Mammary epithelial cell (primary cell): ENCODE measurements around the gene LTBP4.
"Not testable (repeated sequence)": the region's sequence is repeated elsewhere in the genome, so short reads cannot be mapped to it uniquely, and the experiment has no call there.

Experiments used
- EZH2 ChIP-seq: IDR thresholded peaks from 2 replicates; pipeline ENCODE4 v1.6.1; 2012; ENCODE audit warnings: low read length, inconsistent platforms, borderline replicate concordance
- TF ChIP-seq, protein P1 (sequence below), 2 donors: IDR thresholded peaks in 1 of 2; conservative IDR thresholded peaks in 1 of 2; 2 replicates each; pipeline ENCODE4 v1.5.1; 2011 to 2012; ENCODE audit warnings: inconsistent platforms in 2 of 2, low read length in 2 of 2, mild to moderate bottlenecking in 2 of 2, control low read depth in 1 of 2, low read depth in 1 of 2; ENCODE audit not compliant: insufficient read depth in 1 of 2; ENCODE audit errors: extremely low read depth in 1 of 2

DNA sequence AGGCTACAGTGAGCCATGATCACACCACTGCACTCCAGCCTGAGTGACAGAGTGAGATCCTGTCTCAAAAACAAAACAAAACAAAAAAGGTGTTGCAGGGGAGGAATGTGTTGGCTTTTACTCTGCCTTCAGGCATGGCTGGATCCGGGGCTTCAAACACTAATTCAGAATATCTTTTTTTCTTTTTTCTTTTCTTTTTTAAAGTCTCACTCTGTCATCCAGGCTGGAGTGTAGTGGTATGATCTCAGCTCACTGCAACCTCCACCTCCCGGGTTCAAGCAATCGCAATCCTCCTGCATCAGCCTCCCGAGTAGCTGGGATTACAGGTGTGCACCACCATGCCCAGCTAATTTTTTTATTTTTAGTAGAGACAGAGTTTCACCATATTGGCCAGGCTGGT is 9.4 kb upstream of the LTBP4 start:
- TF ChIP-seq, protein P1, sequence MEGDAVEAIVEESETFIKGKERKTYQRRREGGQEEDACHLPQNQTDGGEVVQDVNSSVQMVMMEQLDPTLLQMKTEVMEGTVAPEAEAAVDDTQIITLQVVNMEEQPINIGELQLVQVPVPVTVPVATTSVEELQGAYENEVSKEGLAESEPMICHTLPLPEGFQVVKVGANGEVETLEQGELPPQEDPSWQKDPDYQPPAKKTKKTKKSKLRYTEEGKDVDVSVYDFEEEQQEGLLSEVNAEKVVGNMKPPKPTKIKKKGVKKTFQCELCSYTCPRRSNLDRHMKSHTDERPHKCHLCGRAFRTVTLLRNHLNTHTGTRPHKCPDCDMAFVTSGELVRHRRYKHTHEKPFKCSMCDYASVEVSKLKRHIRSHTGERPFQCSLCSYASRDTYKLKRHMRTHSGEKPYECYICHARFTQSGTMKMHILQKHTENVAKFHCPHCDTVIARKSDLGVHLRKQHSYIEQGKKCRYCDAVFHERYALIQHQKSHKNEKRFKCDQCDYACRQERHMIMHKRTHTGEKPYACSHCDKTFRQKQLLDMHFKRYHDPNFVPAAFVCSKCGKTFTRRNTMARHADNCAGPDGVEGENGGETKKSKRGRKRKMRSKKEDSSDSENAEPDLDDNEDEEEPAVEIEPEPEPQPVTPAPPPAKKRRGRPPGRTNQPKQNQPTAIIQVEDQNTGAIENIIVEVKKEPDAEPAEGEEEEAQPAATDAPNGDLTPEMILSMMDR (conservative IDR thresholded peaks at IDR 0.05 in 1 of 2, IDR thresholded peaks at IDR 0.05 in 1 of 2; ENCODE audit: extremely low read depth in 1 of 2, insufficient read depth in 1 of 2, low read depth in 1 of 2, low read length in 2 of 2) = not testable (repeated sequence)
- not testable (repeated sequence) for TF ChIP-seq EZH2
